Measurements from ENCODE around the gene RALA.
"Not testable (repeated sequence)": the region's sequence is repeated elsewhere in the genome, so short reads cannot be mapped to it uniquely, and the experiment has no call there.

RALA gene

GRCh38 chr7:39645482-39646407 is 22.4 kb downstream of the RALA start:
- Mint-ChIP-seq H3K9me3 (no peaks in the 10 kb centered on the region), H3K27me3 (no peaks in the 10 kb centered on the region), H3K4me1 (ENCODE audit: low read depth) (peaks cover 24% of the 10 kb centered on the region)

GRCh38 chr7:39647816-39648215 is 24.4 kb downstream of the RALA start:
- Mint-ChIP-seq H3K27me3 (no peaks in the 10 kb centered on the region), H3K27ac (no peak overlapping the region), H3K36me3 (ENCODE audit: low read depth) (no peaks in the 10 kb centered on the region), H3K4me3 (no peak overlapping the region), H3K4me1 (ENCODE audit: low read depth) (peaks cover 11% of the 10 kb centered on the region), H3K9me3 (no peaks in the 10 kb centered on the region)
- intact Hi-C loops (cut with micrococcal nuclease): no loop called here

More at GRCh38 chr7:39645482-39646407, 22.4 kb downstream of the RALA start:
- H3K4me3 Mint-ChIP-seq: no peak overlapping the region
- intact Hi-C loops (cut with micrococcal nuclease): no loop called here
- H3K27ac Mint-ChIP-seq: no peak overlapping the region
- no peaks in the 10 kb centered on the region for H3K36me3 Mint-ChIP-seq (ENCODE audit: low read depth)

GRCh38 chr7:39650676-39651075 is 27.3 kb downstream of the RALA start:
- peaks cover 5% of the 10 kb centered on the region for H3K4me1 Mint-ChIP-seq (ENCODE audit: low read depth)
- peaks cover 13% of the 10 kb centered on the region for H3K36me3 Mint-ChIP-seq (ENCODE audit: low read depth)
- no peak overlapping the region for H3K4me3 Mint-ChIP-seq

GRCh38 chr7:39651265-39651664 is 27.9 kb downstream of the RALA start:
- no peaks in the 10 kb centered on the region for H3K9me3 Mint-ChIP-seq
- H3K27ac Mint-ChIP-seq: no peak overlapping the region
- H3K4me3 Mint-ChIP-seq: no peak overlapping the region
- peaks cover 13% of the 10 kb centered on the region for H3K36me3 Mint-ChIP-seq (ENCODE audit: low read depth)
- no peaks in the 10 kb centered on the region for H3K27me3 Mint-ChIP-seq
- H3K4me1 Mint-ChIP-seq (ENCODE audit: low read depth): peaks cover 5% of the 10 kb centered on the region
- intact Hi-C loops (cut with micrococcal nuclease): no loop called here

More at GRCh38 chr7:39650676-39651075, 27.3 kb downstream of the RALA start:
- H3K27me3 Mint-ChIP-seq: no peaks in the 10 kb centered on the region
- H3K27ac Mint-ChIP-seq: no peak overlapping the region
- H3K9me3 Mint-ChIP-seq: no peaks in the 10 kb centered on the region
- intact Hi-C loops (cut with micrococcal nuclease): no loop called here

GRCh38 chr7:39656415-39656814 is 33.0 kb downstream of the RALA start:
- Mint-ChIP-seq H3K4me3 (no peak overlapping the region), H3K27ac (no peak overlapping the region)

GRCh38 chr7:39659356-39660013 is 36.1 kb downstream of the RALA start:
- Mint-ChIP-seq H3K36me3 (ENCODE audit: low read depth) (peaks cover 41% of the 10 kb centered on the region), H3K27ac (no peak overlapping the region), H3K4me3 (no peak overlapping the region), H3K9me3 (peaks cover 17% of the 10 kb centered on the region), H3K27me3 (no peaks in the 10 kb centered on the region), H3K4me1 (ENCODE audit: low read depth) (peaks cover 2% of the 10 kb centered on the region)
- intact Hi-C loops (cut with micrococcal nuclease): no loop called here

More at GRCh38 chr7:39656415-39656814, 33.0 kb downstream of the RALA start:
- H3K4me1 Mint-ChIP-seq (ENCODE audit: low read depth): no peaks in the 10 kb centered on the region
- intact Hi-C loops (cut with micrococcal nuclease): no loop called here
- no peaks in the 10 kb centered on the region for H3K27me3 Mint-ChIP-seq
- H3K9me3 Mint-ChIP-seq: no peaks in the 10 kb centered on the region
- H3K36me3 Mint-ChIP-seq (ENCODE audit: low read depth): peaks cover 28% of the 10 kb centered on the region

- Mint-ChIP-seq H3K4me1 (ENCODE audit: low read depth) (peaks cover 14% of the 10 kb centered on the region), H3K27me3 (no peaks in the 10 kb centered on the region), H3K27ac (no peak overlapping the region), H3K36me3 (ENCODE audit: low read depth) (peaks cover 30% of the 10 kb centered on the region), H3K9me3 (peaks cover 17% of the 10 kb centered on the region), H3K4me3 (no peak overlapping the region)
- intact Hi-C loops (cut with micrococcal nuclease): no loop called here
These were observed 38.6 kb downstream of the RALA start for GRCh38 chr7:39661960-39662359.

- Mint-ChIP-seq H3K27ac (no peak overlapping the region), H3K9me3 (peaks cover 17% of the 10 kb centered on the region), H3K27me3 (no peaks in the 10 kb centered on the region), H3K36me3 (ENCODE audit: low read depth) (peaks cover 28% of the 10 kb centered on the region), H3K4me1 (ENCODE audit: low read depth) (peaks cover 20% of the 10 kb centered on the region), H3K4me3 (no peak overlapping the region)
- intact Hi-C loops (cut with micrococcal nuclease): no loop called here
These were observed 39.9 kb downstream of the RALA start for GRCh38 chr7:39663263-39663662.

GRCh38 chr7:39664057-39664456 is 40.7 kb downstream of the RALA start:
- H3K27ac Mint-ChIP-seq: no peak overlapping the region
- intact Hi-C loops (cut with micrococcal nuclease): no loop called here
- peaks cover 20% of the 10 kb centered on the region for H3K4me1 Mint-ChIP-seq (ENCODE audit: low read depth)
- no peaks in the 10 kb centered on the region for H3K27me3 Mint-ChIP-seq
- no peak overlapping the region for H3K4me3 Mint-ChIP-seq
- peaks cover 32% of the 10 kb centered on the region for H3K36me3 Mint-ChIP-seq (ENCODE audit: low read depth)
- H3K9me3 Mint-ChIP-seq: peaks cover 17% of the 10 kb centered on the region

GRCh38 chr7:39664585-39664984 is 41.2 kb downstream of the RALA start:
- Mint-ChIP-seq H3K9me3 (peaks cover 17% of the 10 kb centered on the region), H3K36me3 (ENCODE audit: low read depth) (peaks cover 32% of the 10 kb centered on the region), H3K4me1 (ENCODE audit: low read depth) (peaks cover 20% of the 10 kb centered on the region), H3K27ac (no peak overlapping the region), H3K4me3 (no peak overlapping the region), H3K27me3 (no peaks in the 10 kb centered on the region)
- intact Hi-C loops (cut with micrococcal nuclease): no loop called here

- Mint-ChIP-seq H3K9me3 (peaks cover 17% of the 10 kb centered on the region), H3K27me3 (no peaks in the 10 kb centered on the region), H3K4me1 (ENCODE audit: low read depth) (peaks cover 25% of the 10 kb centered on the region), H3K36me3 (ENCODE audit: low read depth) (peaks cover 25% of the 10 kb centered on the region), H3K4me3 (no peak overlapping the region), H3K27ac (no peak overlapping the region)
- intact Hi-C loops (cut with micrococcal nuclease): no loop called here
These were observed 43.2 kb downstream of the RALA start for GRCh38 chr7:39666562-39666961.

- Mint-ChIP-seq H3K36me3 (ENCODE audit: low read depth) (peaks cover 16% of the 10 kb centered on the region), H3K27ac (no peak overlapping the region), H3K9me3 (peaks cover 13% of the 10 kb centered on the region), H3K27me3 (no peaks in the 10 kb centered on the region), H3K4me3 (no peak overlapping the region), H3K4me1 (ENCODE audit: low read depth) (peaks cover 25% of the 10 kb centered on the region)
- intact Hi-C loops (cut with micrococcal nuclease): no loop called here
These were observed 44.1 kb downstream of the RALA start for GRCh38 chr7:39667341-39667923.

GRCh38 chr7:39668280-39668679 is 44.9 kb downstream of the RALA start:
- intact Hi-C loops (cut with micrococcal nuclease); H3K9me3 Mint-ChIP-seq; H3K27ac Mint-ChIP-seq; H3K4me3 Mint-ChIP-seq; H3K27me3 Mint-ChIP-seq: not testable (repeated sequence)
- Mint-ChIP-seq H3K4me1 (ENCODE audit: low read depth) (peaks cover 25% of the 10 kb centered on the region), H3K36me3 (ENCODE audit: low read depth) (peaks cover 10% of the 10 kb centered on the region)

GRCh38 chr7:39670052-39670451 is 46.7 kb downstream of the RALA start:
- Mint-ChIP-seq H3K4me1 (ENCODE audit: low read depth) (peaks cover 18% of the 10 kb centered on the region), H3K36me3 (ENCODE audit: low read depth) (peaks cover 10% of the 10 kb centered on the region), H3K27me3 (no peaks in the 10 kb centered on the region), H3K4me3 (no peak overlapping the region), H3K27ac (no peak overlapping the region), H3K9me3 (no peaks in the 10 kb centered on the region)
- intact Hi-C loops (cut with micrococcal nuclease): no loop called here

All from dendritic cell treated with granulocyte-macrophage colony-stimulating factor and Interleukin-4, amounts not matched to agents 40 ng/mL and 50 ng/mL, for 4 days (primary cell).